Activated T-cell treated with anti-CD3 and anti-CD28 coated beads, Interleukin-2, amount 50 U/mL, for 72 hours (primary cell): ENCODE measurements around the gene ZNF470. TPM values are rescaled to one million over a fixed set of nuclear protein-coding genes. Genes with fewer than 3 reads are reported as not detected.

Source experiments
- ATAC-seq, 2 donors: fragments of 150-1000 bp; cut with Tn5 transposase; replicated peaks in 1 of 2; 2 replicates each; pipeline ENCODE4 v1.10.0; 2021; ENCODE audit warnings: moderate library complexity in 2 of 2, mild to moderate bottlenecking in 1 of 2
- DNase-seq, 2 donors: peaks; one replicate each; pipeline ENCODE4 v3.0.0; 2021 to 2022; ENCODE audit warnings: mixed read lengths in 1 of 2
- H3K27ac Mint-ChIP-seq: one replicate; pipeline ENCODE4 v1.8.0; 2022; ENCODE audit warnings: mild to moderate bottlenecking, moderate library complexity, mixed read lengths
- H3K27me3 Mint-ChIP-seq: one replicate; pipeline ENCODE4 v1.8.0; 2022; ENCODE audit warnings: low read depth, mixed read lengths
- H3K36me3 Mint-ChIP-seq, 2 donors: one replicate each; pipeline ENCODE4 v1.8.0; 2022; ENCODE audit warnings: mixed read lengths in 2 of 2, mild to moderate bottlenecking in 1 of 2; ENCODE audit not compliant: insufficient read depth in 2 of 2
- H3K4me1 Mint-ChIP-seq: one replicate; pipeline ENCODE4 v1.8.0; 2022; ENCODE audit warnings: low read depth, mixed read lengths
- H3K4me3 Mint-ChIP-seq, 2 donors: one replicate each; pipeline ENCODE4 v1.8.0; 2022; ENCODE audit warnings: mild to moderate bottlenecking in 2 of 2, mixed read lengths in 2 of 2, moderate library complexity in 2 of 2
- H3K9me3 Mint-ChIP-seq, 2 donors: one replicate each; pipeline ENCODE4 v1.8.0; 2022; ENCODE audit warnings: mixed read lengths in 2 of 2
- total RNA-seq, 2 donors: library from RNA; stranded (reverse); gene quantifications; one replicate each; pipeline ENCODE4 v1.2.3, GENCODE V29; 2022

Gene ZNF470
- total RNA-seq, 2 donors from 2014 or later: 4.0 to 4.5 TPM

DNA sequence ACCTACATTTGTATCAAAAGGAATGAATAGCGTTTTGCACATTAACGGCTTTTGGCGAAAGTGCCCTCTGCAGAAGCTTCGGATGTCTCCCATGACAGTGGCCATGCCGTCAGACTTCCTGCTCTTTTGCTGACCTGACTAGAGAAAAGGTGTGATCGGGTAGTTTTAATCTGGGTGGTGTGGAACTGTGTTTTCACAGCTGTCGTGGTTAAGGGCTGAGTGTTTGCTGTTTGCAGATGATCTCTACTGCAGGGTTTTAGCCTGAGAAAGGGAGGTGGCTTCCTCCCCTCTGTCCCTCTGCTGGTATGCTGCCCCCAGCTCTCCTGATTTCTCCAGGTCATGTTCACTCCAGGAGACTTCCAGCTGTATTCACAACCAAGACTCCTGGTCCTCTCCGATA is 50.3 kb downstream of the ZNF470 start:
- no peak for DNase-seq
- Mint-ChIP-seq H3K9me3 (peaks cover 17 to 57% of the 10 kb centered on the region in 2 donors), H3K27me3 (no peaks in the 10 kb centered on the region), H3K36me3 (peaks cover 62 to 71% of the 10 kb centered on the region in 2 donors), H3K27ac (no peak overlapping the region), H3K4me3 (no peak overlapping the region), H3K4me1 (no peaks in the 10 kb centered on the region)
- no peak for ATAC-seq

DNA sequence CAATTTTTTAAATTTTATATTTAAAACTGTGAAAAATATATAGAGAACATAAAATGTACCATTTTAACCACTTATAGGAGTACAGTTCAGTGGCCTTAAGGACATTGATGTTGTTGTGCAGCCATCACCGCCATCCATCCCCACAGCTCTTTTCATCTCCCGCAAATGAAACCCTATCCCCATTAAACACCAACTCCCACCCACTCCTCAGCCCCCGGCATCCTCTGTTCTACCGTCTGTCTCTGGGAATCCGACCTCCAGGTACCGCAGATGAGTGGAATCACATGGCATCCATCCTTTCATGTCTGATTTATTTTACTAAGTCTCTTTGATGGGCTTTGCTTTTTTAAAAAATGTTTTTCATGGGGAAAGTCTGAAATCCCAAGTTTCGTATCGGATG is 51.9 kb downstream of the ZNF470 start:
- no peak overlapping the region for H3K4me3 Mint-ChIP-seq
- no peak overlapping the region for H3K27ac Mint-ChIP-seq
- no peak for ATAC-seq
- H3K27me3 Mint-ChIP-seq: no peaks in the 10 kb centered on the region
- H3K36me3 Mint-ChIP-seq: peaks cover 58 to 68% of the 10 kb centered on the region in 2 donors
- H3K9me3 Mint-ChIP-seq: peaks cover 12 to 51% of the 10 kb centered on the region in 2 donors
- no peaks in the 10 kb centered on the region for H3K4me1 Mint-ChIP-seq
- DNase-seq: no peak

DNA sequence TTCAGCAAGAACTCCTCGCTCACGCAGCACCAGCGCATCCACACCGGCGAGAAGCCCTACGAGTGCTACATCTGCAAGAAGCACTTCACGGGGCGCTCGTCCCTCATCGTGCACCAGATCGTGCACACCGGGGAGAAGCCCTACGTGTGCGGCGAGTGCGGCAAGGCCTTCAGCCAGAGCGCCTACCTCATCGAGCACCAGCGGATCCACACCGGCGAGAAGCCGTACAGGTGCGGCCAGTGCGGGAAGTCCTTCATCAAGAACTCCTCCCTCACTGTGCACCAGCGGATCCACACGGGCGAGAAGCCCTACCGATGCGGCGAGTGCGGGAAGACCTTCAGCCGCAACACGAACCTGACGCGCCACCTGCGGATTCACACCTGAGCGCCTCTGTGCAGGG is 55.1 kb downstream of the ZNF470 start:
- DNase-seq (no peak), ATAC-seq (no peak)
- H3K4me1 Mint-ChIP-seq: no peaks in the 10 kb centered on the region
- H3K4me3 Mint-ChIP-seq: no peak overlapping the region
- H3K27ac Mint-ChIP-seq: no peak overlapping the region
- peaks cover 14 to 37% of the 10 kb centered on the region in 2 donors for H3K9me3 Mint-ChIP-seq
- H3K27me3 Mint-ChIP-seq: no peaks in the 10 kb centered on the region
- peaks cover 45 to 55% of the 10 kb centered on the region in 2 donors for H3K36me3 Mint-ChIP-seq

DNA sequence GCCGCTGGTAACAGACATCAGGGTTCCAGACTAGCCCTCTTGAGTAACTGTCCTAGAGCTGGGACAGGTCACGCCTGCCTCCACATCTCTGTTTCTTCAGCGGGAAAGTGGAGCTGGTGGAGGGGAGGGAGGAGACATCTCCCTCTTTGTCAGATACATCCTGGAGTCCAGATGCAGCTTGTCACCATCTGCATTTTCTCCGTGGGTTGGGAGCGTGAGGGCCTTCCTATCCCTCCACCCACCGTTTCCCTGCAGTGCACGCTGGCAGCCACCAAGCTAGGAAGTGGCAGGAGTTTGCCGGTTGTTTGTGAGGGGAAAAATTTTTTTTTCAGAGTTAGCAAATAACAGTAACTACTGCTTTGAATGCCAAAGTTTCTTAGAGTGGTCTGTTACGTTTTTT is 55.7 kb downstream of the ZNF470 start:
- ATAC-seq (no peak), DNase-seq (no peak)
- Mint-ChIP-seq H3K27ac (no peak overlapping the region), H3K4me1 (no peaks in the 10 kb centered on the region), H3K9me3 (peaks cover 14 to 37% of the 10 kb centered on the region in 2 donors), H3K27me3 (no peaks in the 10 kb centered on the region), H3K4me3 (no peak overlapping the region), H3K36me3 (peaks cover 43 to 51% of the 10 kb centered on the region in 2 donors)

DNA sequence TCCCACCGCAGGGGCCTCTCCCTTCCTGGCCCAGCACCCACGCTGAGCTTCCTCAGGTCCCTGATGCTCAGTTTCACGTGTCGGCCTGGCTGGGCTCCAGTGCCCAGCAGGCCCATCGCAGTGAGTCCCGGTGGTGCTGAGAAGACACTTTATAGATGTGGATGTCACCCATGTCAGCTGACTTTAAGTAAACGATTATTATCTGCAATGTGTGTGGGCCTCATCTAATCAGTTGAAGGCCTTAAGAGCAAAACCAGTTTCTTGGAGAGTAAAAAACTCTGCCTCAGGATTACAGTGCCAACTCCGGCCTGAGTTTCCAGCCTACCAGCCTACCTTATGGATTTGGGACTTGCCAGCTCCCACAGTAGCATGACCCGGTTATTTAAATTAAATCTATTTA is 58.4 kb downstream of the ZNF470 start:
- Mint-ChIP-seq H3K36me3 (peaks cover 31 to 46% of the 10 kb centered on the region in 2 donors), H3K4me3 (no peak overlapping the region), H3K4me1 (no peaks in the 10 kb centered on the region), H3K27me3 (no peaks in the 10 kb centered on the region), H3K27ac (no peak overlapping the region), H3K9me3 (peaks cover 16 to 34% of the 10 kb centered on the region in 2 donors)
- DNase-seq: no peak
- no peak for ATAC-seq

DNA sequence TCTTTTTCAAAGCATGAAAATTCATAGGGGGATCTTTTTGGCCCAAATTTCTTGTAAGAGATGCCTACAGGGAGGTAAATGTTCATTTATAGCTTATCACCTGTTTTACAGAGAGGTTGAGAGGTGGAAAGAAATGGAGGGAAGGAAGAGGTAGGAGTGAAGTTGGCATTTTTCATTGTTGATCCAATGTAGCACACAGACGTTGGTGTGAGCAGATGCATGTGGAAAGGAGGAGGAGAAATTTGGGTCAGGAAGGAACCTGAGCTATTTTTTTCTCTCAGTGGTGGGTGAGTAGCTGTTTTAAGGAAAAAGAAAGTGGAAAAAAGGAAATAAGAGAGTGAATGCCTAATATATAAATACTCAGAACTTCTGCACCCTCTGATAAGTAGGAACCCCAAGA is 65.8 kb downstream of the ZNF470 start:
- Mint-ChIP-seq H3K36me3 (peaks cover 22 to 25% of the 10 kb centered on the region in 2 donors), H3K9me3 (peaks cover 23 to 24% of the 10 kb centered on the region in 2 donors), H3K4me3 (no peak overlapping the region), H3K27ac (no peak overlapping the region), H3K4me1 (no peaks in the 10 kb centered on the region), H3K27me3 (no peaks in the 10 kb centered on the region)
- no peak for ATAC-seq
- no peak for DNase-seq

DNA sequence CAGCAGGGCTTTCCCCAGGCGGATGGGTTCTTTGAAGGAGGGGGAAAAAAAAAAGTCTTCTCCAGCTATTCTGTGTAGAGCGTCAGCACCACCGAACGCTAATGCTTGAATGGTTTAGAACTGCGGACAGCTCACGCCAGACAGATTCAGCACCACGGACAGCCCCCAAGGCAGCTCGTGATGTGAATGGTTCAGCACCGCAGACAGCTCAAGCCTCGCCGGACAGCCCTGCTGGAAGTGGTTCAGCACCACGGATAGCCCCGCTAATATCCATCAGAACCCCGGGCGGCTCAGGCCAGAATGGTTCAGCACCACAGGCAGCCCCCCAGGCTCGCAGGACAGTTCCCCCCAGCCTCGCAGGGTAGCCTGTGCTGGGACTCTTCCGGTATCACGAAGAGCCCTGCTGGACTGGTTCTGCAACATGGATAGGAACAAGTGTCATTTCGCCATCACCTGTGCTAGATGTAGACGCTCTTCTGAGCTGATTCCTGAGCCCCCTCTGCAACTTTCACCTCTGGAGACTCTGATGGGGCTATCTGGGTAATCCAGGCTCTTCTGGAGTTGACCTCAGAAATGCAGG is 70.8 kb downstream of the ZNF470 start:
- peaks cover 23 to 30% of the 10 kb centered on the region in 2 donors for H3K36me3 Mint-ChIP-seq
- peak; percentile 41 to 59 for DNase-seq
- H3K4me1 Mint-ChIP-seq: no peaks in the 10 kb centered on the region
- no peaks in the 10 kb centered on the region for H3K27me3 Mint-ChIP-seq
- H3K27ac Mint-ChIP-seq: no peak overlapping the region
- peaks cover 16 to 20% of the 10 kb centered on the region in 2 donors for H3K9me3 Mint-ChIP-seq
- peak in 1 of 2 donors; percentile 49 for ATAC-seq
- H3K4me3 Mint-ChIP-seq: no peak overlapping the region

Other genes starting within 250 kb of the ZNF470 start
- gene ZNF582, start 173.9 kb upstream of the ZNF470 start, total RNA-seq: 1 to 10 TPM; 2.5 to 3.7 TPM
- 1 to 10 TPM; 2.3 to 2.7 TPM for gene ZNF583, start 163.1 kb upstream of the ZNF470 start, total RNA-seq
- gene ZNF667, start 90.1 kb upstream of the ZNF470 start, total RNA-seq: 1 to 10 TPM; 1.5 to 4.6 TPM
- gene ZNF471, start 59.6 kb upstream of the ZNF470 start, total RNA-seq: 1 to 10 TPM in 1 of 2 donors, under 1 TPM in 1; 0.76 to 1.4 TPM
- 1 to 10 TPM; 3.3 to 5.7 TPM for gene ZFP28, start 28.5 kb upstream of the ZNF470 start, total RNA-seq
- gene ZNF71, start 27.8 kb downstream of the ZNF470 start, total RNA-seq: 1 to 10 TPM; 5.8 to 6.9 TPM
- gene SMIM17, start 75.7 kb downstream of the ZNF470 start, total RNA-seq: under 1 TPM; 0.35 to 0.36 TPM
- 1 to 10 TPM in 1 of 2 donors, under 1 TPM in 1; 0.53 to 1.3 TPM for gene ZNF835, start 104.3 kb downstream of the ZNF470 start, total RNA-seq